NCI-H82 (cell line): ENCODE results near the gene OTUD7B.
"Not testable (repeated sequence)": the region's sequence is repeated elsewhere in the genome, so short reads cannot be mapped to it uniquely, and the experiment has no call there.

ENCODE experiments used
- DNase-seq: peaks from one replicate; lab custom pipeline; 2025; lab: John Stamatoyannopoulos, UW

OTUD7B gene

GRCh38 chr1:149945206-149945605 lies 65.3 kb downstream of the OTUD7B start:
- DNase-seq: no peak

GRCh38 chr1:149942885-149943284 lies 67.6 kb downstream of the OTUD7B start:
- DNase-seq: peak; percentile 66

GRCh38 chr1:149942207-149942606 lies 68.3 kb downstream of the OTUD7B start:
- DNase-seq: peak; percentile 75

GRCh38 chr1:149940427-149940826 lies 70.1 kb downstream of the OTUD7B start:
- no peak for DNase-seq

- DNase-seq: not testable (repeated sequence)
Observed at GRCh38 chr1:149938668-149939003, 71.9 kb downstream of the OTUD7B start.

GRCh38 chr1:149937759-149938158 lies 72.8 kb downstream of the OTUD7B start:
- DNase-seq: no peak

- DNase-seq: peak; percentile 31
Observed at GRCh38 chr1:149936992-149937705, 73.4 kb downstream of the OTUD7B start.

GRCh38 chr1:149936170-149936991 lies 74.1 kb downstream of the OTUD7B start, which contains the start of gene MTMR11:
TSS of gene MTMR11 (minus strand) at chr1:149936879. CDS start at chr1:149936647, 232 bp downstream.
- DNase-seq: no peak

GRCh38 chr1:149934356-149934755 lies 76.2 kb downstream of the OTUD7B start:
- no peak for DNase-seq

GRCh38 chr1:149933208-149933607 lies 77.3 kb downstream of the OTUD7B start:
- DNase-seq: no peak

GRCh38 chr1:149932474-149932873 lies 78.1 kb downstream of the OTUD7B start:
- no peak for DNase-seq

GRCh38 chr1:149931212-149931790 lies 79.2 kb downstream of the OTUD7B start:
- no peak for DNase-seq

- no peak for DNase-seq
Observed at GRCh38 chr1:149929856-149930255, 80.7 kb downstream of the OTUD7B start.

GRCh38 chr1:149928401-149928724 lies 82.2 kb downstream of the OTUD7B start:
- DNase-seq: no peak

- DNase-seq: peak; percentile 98
Observed at GRCh38 chr1:149927563-149928400, 82.7 kb downstream of the OTUD7B start, which contains the start of gene SF3B4. TSS of gene SF3B4 (minus strand) at chr1:149927803. CDS start at chr1:149927759, 44 bp downstream.

GRCh38 chr1:149927056-149927562 lies 83.4 kb downstream of the OTUD7B start:
- no peak for DNase-seq

GRCh38 chr1:149926296-149926695 lies 84.2 kb downstream of the OTUD7B start:
- DNase-seq: no peak

GRCh38 chr1:149925751-149926150 lies 84.8 kb downstream of the OTUD7B start:
- DNase-seq: no peak

- no peak for DNase-seq
Observed at GRCh38 chr1:149925345-149925744, 85.2 kb downstream of the OTUD7B start.

- no peak for DNase-seq
Observed at GRCh38 chr1:149923626-149924025, 86.9 kb downstream of the OTUD7B start.

- peak; percentile 90 for DNase-seq
Observed at GRCh38 chr1:149917571-149918144, 92.9 kb downstream of the OTUD7B start, which contains the start of gene SV2A. TSS of gene SV2A (minus strand) at chr1:149917844. CDS start at chr1:149913840, 4,004 bp downstream.
